ENCODE data around the gene ZNF141.

- TF ChIP-seq POLR2A (IDR thresholded peaks at IDR 0.05): no peak
- no peak for TF ChIP-seq POLR2AphosphoS5 (IDR thresholded peaks at IDR 0.05)
Observed at GRCh38 chr4:384311-385010, 46.8 kb downstream of the ZNF141 start.

Data from prostate gland (tissue), 1 donor.